ENCODE measurements around the gene CAMK2N1. TPM values are rescaled to one million over a fixed set of nuclear protein-coding genes. Genes with fewer than 3 reads are reported as not detected.

CAMK2N1 gene
- total and polyA plus RNA-seq, 2 donors (not counting 1 experiment from before 2014, with no cell fraction given), result 79.9 to 156 TPM

DNA sequence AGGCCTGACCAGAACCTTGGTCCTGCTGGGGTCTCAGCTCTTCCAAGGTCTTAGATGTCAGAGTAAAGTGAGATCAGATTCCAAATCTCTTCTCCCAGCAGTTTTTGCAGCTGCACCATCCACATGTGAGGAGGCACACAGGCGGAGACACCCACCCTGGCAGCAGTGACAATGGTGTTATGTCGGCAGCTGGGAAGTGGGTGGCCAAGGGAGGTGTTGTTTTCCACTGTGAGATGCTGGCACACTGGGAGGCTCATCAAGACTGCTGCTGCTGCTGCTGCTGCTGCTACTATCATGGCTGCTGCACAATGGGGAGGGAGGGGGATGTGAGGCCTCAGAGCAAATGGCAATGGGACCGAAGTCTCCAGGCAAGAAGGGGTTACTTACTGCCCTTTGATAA is 23.6 kb downstream of the CAMK2N1 start:
- no peak for DNase-seq (ENCODE audit: low read depth in 2 of 2)
- Histone ChIP-seq H3K27me3 (ENCODE audit: control insufficient read depth, insufficient read depth, low read length) (peaks cover 42% of the 10 kb centered on the region), H3K4me1 (ENCODE audit: control insufficient read depth, extremely low read depth, insufficient read depth, low read length) (no peaks in the 10 kb centered on the region), H4K20me1 (ENCODE audit: control insufficient read depth, extremely low read depth, insufficient read depth, low read length) (no peaks in the 10 kb centered on the region), H3K79me2 (ENCODE audit: control insufficient read depth, insufficient read depth, low read length) (no peaks in the 10 kb centered on the region), H3K36me3 (ENCODE audit: control insufficient read depth, insufficient read depth, low read length) (no peaks in the 10 kb centered on the region), H3K9ac (ENCODE audit: insufficient read depth, low read length) (no peak overlapping the region), H3K4me3 (replicated peaks in 1 of 4; ENCODE audit: control extremely low read depth in 1 of 4, insufficient read depth in 1 of 4, low read depth in 3 of 4, low read length in 4 of 4) (no peak overlapping the region), H3K9me3 (ENCODE audit: control insufficient read depth, insufficient read depth, low read depth, low read length) (no peaks in the 10 kb centered on the region), H3K27ac (ENCODE audit: insufficient read depth, low read length) (no peak overlapping the region), H2AFZ (ENCODE audit: low read length) (no peak overlapping the region), H3K4me2 (ENCODE audit: extremely low read depth, insufficient read depth, low read length) (no peak overlapping the region)
- TF ChIP-seq EZH2 (IDR thresholded peaks at IDR 0.05; ENCODE audit: low read length, missing control alignments), result no peak
- TF ChIP-seq, protein P1, sequence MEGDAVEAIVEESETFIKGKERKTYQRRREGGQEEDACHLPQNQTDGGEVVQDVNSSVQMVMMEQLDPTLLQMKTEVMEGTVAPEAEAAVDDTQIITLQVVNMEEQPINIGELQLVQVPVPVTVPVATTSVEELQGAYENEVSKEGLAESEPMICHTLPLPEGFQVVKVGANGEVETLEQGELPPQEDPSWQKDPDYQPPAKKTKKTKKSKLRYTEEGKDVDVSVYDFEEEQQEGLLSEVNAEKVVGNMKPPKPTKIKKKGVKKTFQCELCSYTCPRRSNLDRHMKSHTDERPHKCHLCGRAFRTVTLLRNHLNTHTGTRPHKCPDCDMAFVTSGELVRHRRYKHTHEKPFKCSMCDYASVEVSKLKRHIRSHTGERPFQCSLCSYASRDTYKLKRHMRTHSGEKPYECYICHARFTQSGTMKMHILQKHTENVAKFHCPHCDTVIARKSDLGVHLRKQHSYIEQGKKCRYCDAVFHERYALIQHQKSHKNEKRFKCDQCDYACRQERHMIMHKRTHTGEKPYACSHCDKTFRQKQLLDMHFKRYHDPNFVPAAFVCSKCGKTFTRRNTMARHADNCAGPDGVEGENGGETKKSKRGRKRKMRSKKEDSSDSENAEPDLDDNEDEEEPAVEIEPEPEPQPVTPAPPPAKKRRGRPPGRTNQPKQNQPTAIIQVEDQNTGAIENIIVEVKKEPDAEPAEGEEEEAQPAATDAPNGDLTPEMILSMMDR (conservative IDR thresholded peaks at IDR 0.05 in 1 of 2, IDR thresholded peaks at IDR 0.05 in 1 of 2; ENCODE audit: low read depth in 1 of 2, low read length in 2 of 2), result no peak

DNA sequence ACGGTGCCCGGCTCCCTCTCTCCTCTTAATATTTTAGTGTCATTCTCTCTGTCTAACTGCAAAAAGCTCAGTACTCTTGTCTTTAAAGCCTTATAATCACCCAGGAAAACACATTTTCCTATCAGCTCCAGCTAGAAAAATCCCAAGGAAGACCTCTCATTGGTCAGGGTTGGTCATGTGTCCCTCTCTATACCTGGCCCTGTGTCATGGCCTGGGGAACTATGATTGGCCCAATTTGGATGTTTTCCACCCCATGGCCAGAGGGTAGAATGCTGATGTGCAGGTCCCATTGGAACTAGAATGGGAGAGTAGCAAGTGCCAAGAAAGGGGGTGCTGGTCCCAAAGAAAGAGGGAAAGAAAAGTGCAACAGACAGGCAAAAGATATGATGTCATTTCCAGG is 27.3 kb downstream of the CAMK2N1 start:
- Histone ChIP-seq H3K79me2 (ENCODE audit: control insufficient read depth, insufficient read depth, low read length) (no peaks in the 10 kb centered on the region), H3K9ac (ENCODE audit: insufficient read depth, low read length) (no peak overlapping the region), H3K9me3 (ENCODE audit: control insufficient read depth, insufficient read depth, low read depth, low read length) (no peaks in the 10 kb centered on the region), H3K36me3 (ENCODE audit: control insufficient read depth, insufficient read depth, low read length) (no peaks in the 10 kb centered on the region), H3K4me3 (replicated peaks in 1 of 4; ENCODE audit: control extremely low read depth in 1 of 4, insufficient read depth in 1 of 4, low read depth in 3 of 4, low read length in 4 of 4) (no peak overlapping the region), H2AFZ (ENCODE audit: low read length) (no peak overlapping the region), H3K4me1 (ENCODE audit: control insufficient read depth, extremely low read depth, insufficient read depth, low read length) (no peaks in the 10 kb centered on the region), H3K4me2 (ENCODE audit: extremely low read depth, insufficient read depth, low read length) (no peak overlapping the region), H3K27ac (ENCODE audit: insufficient read depth, low read length) (no peak overlapping the region), H3K27me3 (ENCODE audit: control insufficient read depth, insufficient read depth, low read length) (peaks cover 28% of the 10 kb centered on the region), H4K20me1 (ENCODE audit: control insufficient read depth, extremely low read depth, insufficient read depth, low read length) (no peaks in the 10 kb centered on the region)
- DNase-seq (ENCODE audit: low read depth in 2 of 2), result no peak
- no peak for TF ChIP-seq EZH2 (IDR thresholded peaks at IDR 0.05; ENCODE audit: low read length, missing control alignments)
- TF ChIP-seq, protein P1 (conservative IDR thresholded peaks at IDR 0.05 in 1 of 2, IDR thresholded peaks at IDR 0.05 in 1 of 2; ENCODE audit: low read depth in 1 of 2, low read length in 2 of 2), result no peak

DNA sequence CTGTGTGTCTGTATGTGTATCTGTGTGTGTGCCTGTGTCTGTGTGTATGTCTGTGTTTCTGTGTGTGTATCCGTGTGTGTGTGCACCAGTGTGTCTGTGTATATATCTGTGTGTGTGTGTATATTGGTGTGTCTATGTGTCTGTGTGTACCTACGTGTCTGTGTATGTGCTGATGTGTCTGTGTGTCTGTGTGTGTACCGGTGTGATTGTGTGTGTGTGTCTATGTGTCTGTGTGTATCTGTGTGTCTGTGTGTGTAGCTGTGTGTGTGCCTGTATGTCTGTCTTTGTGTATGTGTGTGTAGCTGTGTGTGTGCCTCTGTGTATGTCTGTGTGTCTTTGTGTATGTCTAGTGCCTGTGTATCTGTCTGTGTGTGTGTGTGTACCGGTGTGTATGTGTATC is 32.0 kb downstream of the CAMK2N1 start:
- peaks cover 11% of the 10 kb centered on the region for H3K27me3 ChIP-seq (ENCODE audit: control insufficient read depth, insufficient read depth, low read length)
- H2AFZ ChIP-seq (ENCODE audit: low read length), result no peak overlapping the region
- no peaks in the 10 kb centered on the region for H3K9me3 ChIP-seq (ENCODE audit: control insufficient read depth, insufficient read depth, low read depth, low read length)
- no peak overlapping the region for H3K4me3 ChIP-seq (replicated peaks in 1 of 4; ENCODE audit: control extremely low read depth in 1 of 4, insufficient read depth in 1 of 4, low read depth in 3 of 4, low read length in 4 of 4)
- H3K79me2 ChIP-seq (ENCODE audit: control insufficient read depth, insufficient read depth, low read length), result no peaks in the 10 kb centered on the region
- H3K4me2 ChIP-seq (ENCODE audit: extremely low read depth, insufficient read depth, low read length), result no peak overlapping the region
- no peak for DNase-seq (ENCODE audit: low read depth in 2 of 2)
- H3K36me3 ChIP-seq (ENCODE audit: control insufficient read depth, insufficient read depth, low read length), result no peaks in the 10 kb centered on the region
- H3K27ac ChIP-seq (ENCODE audit: insufficient read depth, low read length), result no peak overlapping the region
- H3K9ac ChIP-seq (ENCODE audit: insufficient read depth, low read length), result no peak overlapping the region
- H3K4me1 ChIP-seq (ENCODE audit: control insufficient read depth, extremely low read depth, insufficient read depth, low read length), result no peaks in the 10 kb centered on the region
- H4K20me1 ChIP-seq (ENCODE audit: control insufficient read depth, extremely low read depth, insufficient read depth, low read length), result no peaks in the 10 kb centered on the region
- TF ChIP-seq, protein P1 (conservative IDR thresholded peaks at IDR 0.05 in 1 of 2, IDR thresholded peaks at IDR 0.05 in 1 of 2; ENCODE audit: low read depth in 1 of 2, low read length in 2 of 2), result no peak
- no peak for TF ChIP-seq EZH2 (IDR thresholded peaks at IDR 0.05; ENCODE audit: low read length, missing control alignments)
